ENCODE measurements around the gene BLTP1. TPM values are rescaled to one million over a fixed set of nuclear protein-coding genes. Genes with fewer than 3 reads are reported as not detected.

Gene BLTP1
- polyA plus RNA-seq, 2 of the 4 experiments (the other 2 are of a cell fraction), result 5.8 to 30.4 TPM

DNA sequence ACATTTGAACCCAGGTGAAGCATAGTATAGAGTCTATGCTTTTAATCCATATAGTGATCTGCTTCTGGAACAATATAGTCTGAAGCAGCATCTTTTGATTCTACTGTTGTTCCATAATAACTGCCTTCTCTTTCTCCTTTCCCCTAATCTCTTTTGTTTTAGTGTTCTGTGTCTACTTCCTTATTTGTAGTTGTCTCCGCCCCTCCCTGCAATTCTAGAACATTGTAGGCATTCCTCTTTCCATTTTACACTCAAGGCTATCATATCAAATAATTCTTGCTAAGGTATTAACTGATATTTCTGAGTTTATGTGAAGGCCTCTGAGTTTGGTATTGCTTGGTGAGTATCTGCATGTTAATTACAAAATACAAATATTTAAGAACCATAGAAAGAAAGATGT is 11.6 kb downstream of the BLTP1 start:
- Histone ChIP-seq H3K9me3 (no peaks in the 10 kb centered on the region), H3K4me1 (no peaks in the 10 kb centered on the region), H3K4me2 (no peak overlapping the region), H3K4me3 (no peak overlapping the region), H3K27ac (no peak overlapping the region)
- 88% methylated on average over 1 of the region's 1 CpG for WGBS (ENCODE audit: missing lambda C conversion rate)
- CTCF ChIA-PET, result no interaction called here
- POLR2A ChIA-PET, result no interaction called here
- FAIRE-seq, result no peak
- no peak for DNase-seq (ENCODE audit: low read depth in 1 of 2, low spot score in 1 of 2)
- no peak for ATAC-seq
- TF ChIP-seq JUNB (IDR thresholded peaks at IDR 0.05) (no peak), CEBPB (IDR thresholded peaks at IDR 0.05) (no peak), JUN (IDR thresholded peaks at IDR 0.05) (no peak), FOSL2 (IDR thresholded peaks at IDR 0.05) (no peak), FOSL2 (CRISPR knock-in tag; IDR thresholded peaks at IDR 0.05) (no peak), RARB (CRISPR knock-in tag; IDR thresholded peaks at IDR 0.05) (no peak), HOXB5 (CRISPR knock-in tag; IDR thresholded peaks at IDR 0.05) (no peak), MAFK (IDR thresholded peaks at IDR 0.05; ENCODE audit: partially characterized antibody) (no peak)
- TF ChIP-seq, protein P1, sequence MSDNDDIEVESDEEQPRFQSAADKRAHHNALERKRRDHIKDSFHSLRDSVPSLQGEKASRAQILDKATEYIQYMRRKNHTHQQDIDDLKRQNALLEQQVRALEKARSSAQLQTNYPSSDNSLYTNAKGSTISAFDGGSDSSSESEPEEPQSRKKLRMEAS (IDR thresholded peaks at IDR 0.05), result no peak
- TF ChIP-seq, protein P2, sequence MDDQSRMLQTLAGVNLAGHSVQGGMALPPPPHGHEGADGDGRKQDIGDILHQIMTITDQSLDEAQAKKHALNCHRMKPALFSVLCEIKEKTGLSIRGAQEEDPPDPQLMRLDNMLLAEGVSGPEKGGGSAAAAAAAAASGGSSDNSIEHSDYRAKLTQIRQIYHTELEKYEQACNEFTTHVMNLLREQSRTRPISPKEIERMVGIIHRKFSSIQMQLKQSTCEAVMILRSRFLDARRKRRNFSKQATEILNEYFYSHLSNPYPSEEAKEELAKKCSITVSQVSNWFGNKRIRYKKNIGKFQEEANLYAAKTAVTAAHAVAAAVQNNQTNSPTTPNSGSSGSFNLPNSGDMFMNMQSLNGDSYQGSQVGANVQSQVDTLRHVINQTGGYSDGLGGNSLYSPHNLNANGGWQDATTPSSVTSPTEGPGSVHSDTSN (IDR thresholded peaks at IDR 0.05), result no peak

DNA sequence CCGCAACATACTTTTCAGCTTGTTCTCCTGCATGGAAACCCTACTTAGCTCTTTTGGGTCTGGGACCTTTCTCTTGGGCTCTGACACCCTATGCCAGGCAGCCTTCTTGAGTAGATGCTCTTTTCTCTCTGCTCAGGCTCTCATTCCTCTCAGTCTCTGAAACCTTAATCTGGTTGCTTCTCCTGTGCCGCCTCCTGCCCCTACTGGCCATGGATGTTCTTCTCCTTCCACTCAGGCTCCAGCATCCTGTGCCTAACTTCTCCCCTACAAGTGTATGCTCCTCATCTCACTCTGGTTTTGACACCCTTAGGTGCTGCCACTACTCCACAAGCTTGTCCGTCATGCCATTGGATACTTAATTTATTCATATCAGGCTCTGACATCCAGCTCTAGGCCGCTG is 15.2 kb downstream of the BLTP1 start:
- no peak for TF ChIP-seq HEYL (CRISPR knock-in tag; IDR thresholded peaks at IDR 0.05)
- TF ChIP-seq FOXS1 (CRISPR knock-in tag; IDR thresholded peaks at IDR 0.05), result no peak
- TF ChIP-seq, protein P1 (IDR thresholded peaks at IDR 0.05), result no peak
- no peak for TF ChIP-seq RARB (CRISPR knock-in tag; IDR thresholded peaks at IDR 0.05)
- no peak for TF ChIP-seq NPAS2 (CRISPR knock-in tag; IDR thresholded peaks at IDR 0.05; ENCODE audit: borderline replicate concordance)
- no peak for TF ChIP-seq TP53 (CRISPR knock-in tag; IDR thresholded peaks at IDR 0.05)
- TF ChIP-seq ZFP36 (IDR thresholded peaks at IDR 0.05; ENCODE audit: borderline replicate concordance, partially characterized antibody), result no peak
- H3K4me3 ChIP-seq, result no peak overlapping the region
- POLR2A ChIA-PET, result no interaction called here
- no peak for FAIRE-seq
- DNase-seq (ENCODE audit: low read depth in 1 of 2, low spot score in 1 of 2), result no peak
- CTCF ChIA-PET, result interaction anchor here (1.1 kb wide), 1 partner anchor 267 kb away, joined by 3 read pairs; no protein-coding TSS in a partner anchor
- WGBS (ENCODE audit: missing lambda C conversion rate), result 95% methylated on average over 4 of the region's 4 CpGs
- no peaks in the 10 kb centered on the region for H3K4me1 ChIP-seq
- ATAC-seq, result no peak
- no peak overlapping the region for H3K27ac ChIP-seq
- H3K9me3 ChIP-seq, result no peaks in the 10 kb centered on the region
- H3K4me2 ChIP-seq, result no peak overlapping the region

DNA sequence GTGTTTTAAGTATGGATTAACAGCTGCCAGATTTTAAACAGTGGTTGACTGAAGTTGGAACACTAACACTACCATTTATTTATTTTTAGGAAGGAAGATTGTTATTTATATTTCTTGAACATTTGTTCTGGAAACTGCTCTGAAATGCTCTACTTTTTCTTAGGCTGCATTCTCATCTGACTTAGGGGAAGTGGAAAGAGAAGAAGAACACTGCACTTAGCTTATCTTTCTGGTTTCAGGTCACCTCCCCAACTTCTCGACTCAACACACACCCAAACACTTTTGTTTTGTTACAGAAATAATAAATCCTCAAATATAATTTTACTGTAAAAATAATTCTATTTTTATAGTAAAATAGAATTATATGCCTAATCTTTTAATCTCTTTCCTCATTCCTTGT is 18.6 kb downstream of the BLTP1 start:
- Histone ChIP-seq H3K4me3 (no peak overlapping the region), H3K9me3 (no peaks in the 10 kb centered on the region), H3K27ac (no peak overlapping the region), H3K4me2 (no peak overlapping the region), H3K4me1 (no peaks in the 10 kb centered on the region)
- WGBS (ENCODE audit: missing lambda C conversion rate), result 90% methylated on average over 1 of the region's 1 CpG
- FAIRE-seq (no peak), ATAC-seq (no peak), DNase-seq (ENCODE audit: low read depth in 1 of 2, low spot score in 1 of 2) (no peak)
- TF ChIP-seq, protein P3, sequence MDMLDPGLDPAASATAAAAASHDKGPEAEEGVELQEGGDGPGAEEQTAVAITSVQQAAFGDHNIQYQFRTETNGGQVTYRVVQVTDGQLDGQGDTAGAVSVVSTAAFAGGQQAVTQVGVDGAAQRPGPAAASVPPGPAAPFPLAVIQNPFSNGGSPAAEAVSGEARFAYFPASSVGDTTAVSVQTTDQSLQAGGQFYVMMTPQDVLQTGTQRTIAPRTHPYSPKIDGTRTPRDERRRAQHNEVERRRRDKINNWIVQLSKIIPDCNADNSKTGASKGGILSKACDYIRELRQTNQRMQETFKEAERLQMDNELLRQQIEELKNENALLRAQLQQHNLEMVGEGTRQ (IDR thresholded peaks at IDR 0.05), result no peak
- TF ChIP-seq GATA3 (IDR thresholded peaks at IDR 0.05; ENCODE audit: borderline replicate concordance) (no peak), KDM5A (IDR thresholded peaks at IDR 0.05) (no peak), CHD2 (IDR thresholded peaks at IDR 0.05; ENCODE audit: low read length, partially characterized antibody) (no peak), SREBF2 (IDR thresholded peaks at IDR 0.05) (no peak), ZSCAN20 (CRISPR knock-in tag; IDR thresholded peaks at IDR 0.05) (no peak)
- TF ChIP-seq, protein P4, sequence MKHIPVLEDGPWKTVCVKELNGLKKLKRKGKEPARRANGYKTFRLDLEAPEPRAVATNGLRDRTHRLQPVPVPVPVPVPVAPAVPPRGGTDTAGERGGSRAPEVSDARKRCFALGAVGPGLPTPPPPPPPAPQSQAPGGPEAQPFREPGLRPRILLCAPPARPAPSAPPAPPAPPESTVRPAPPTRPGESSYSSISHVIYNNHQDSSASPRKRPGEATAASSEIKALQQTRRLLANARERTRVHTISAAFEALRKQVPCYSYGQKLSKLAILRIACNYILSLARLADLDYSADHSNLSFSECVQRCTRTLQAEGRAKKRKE (CRISPR knock-in tag; IDR thresholded peaks at IDR 0.05; ENCODE audit: low read depth), result no peak
- CTCF ChIA-PET, result no interaction called here
- POLR2A ChIA-PET, result no interaction called here

Data from A549 (cell line).